Measurements from ENCODE around the gene DRGX.

DRGX gene

GRCh38 chr10:49395741-49396665 lies at the start of gene DRGX:
Gene DRGX, minus strand, starts transcription at chr10:49396089. Its CDS starts 649 bp downstream, at chr10:49395440.
- no peak for DNase-seq

GRCh38 chr10:49444349-49444748 lies 48.5 kb upstream of the DRGX start:
- DNase-seq: no peak

- DNase-seq: no peak
Measured at GRCh38 chr10:49442863-49443262, 47.0 kb upstream of the DRGX start.

- DNase-seq: no peak
Measured at GRCh38 chr10:49441488-49442476, 45.9 kb upstream of the DRGX start.

GRCh38 chr10:49435225-49435624 lies 39.3 kb upstream of the DRGX start:
- no peak for DNase-seq

- no peak for DNase-seq
Measured at GRCh38 chr10:49433069-49433468, 37.2 kb upstream of the DRGX start.

- no peak for DNase-seq
Measured at GRCh38 chr10:49431426-49431825, 35.5 kb upstream of the DRGX start.

GRCh38 chr10:49429458-49429857 lies 33.6 kb upstream of the DRGX start:
- DNase-seq: no peak

- no peak for DNase-seq
Measured at GRCh38 chr10:49426490-49427360, 30.8 kb upstream of the DRGX start.

GRCh38 chr10:49419005-49419404 lies 23.1 kb upstream of the DRGX start:
- no peak for DNase-seq

GRCh38 chr10:49418328-49418727 lies 22.4 kb upstream of the DRGX start:
- no peak for DNase-seq

- no peak for DNase-seq
Measured at GRCh38 chr10:49418053-49418326, 22.1 kb upstream of the DRGX start.

- no peak for DNase-seq
Measured at GRCh38 chr10:49417311-49418052, 21.6 kb upstream of the DRGX start.

- DNase-seq: no peak
Measured at GRCh38 chr10:49415846-49416245, 20.0 kb upstream of the DRGX start.

GRCh38 chr10:49415109-49415508 lies 19.2 kb upstream of the DRGX start:
- DNase-seq: no peak

GRCh38 chr10:49414496-49414895 lies 18.6 kb upstream of the DRGX start:
- DNase-seq: no peak

GRCh38 chr10:49412571-49412970 lies 16.7 kb upstream of the DRGX start:
- DNase-seq: no peak

- no peak for DNase-seq
Measured at GRCh38 chr10:49410365-49411074, 14.6 kb upstream of the DRGX start.

GRCh38 chr10:49409755-49410154 lies 13.9 kb upstream of the DRGX start:
- no peak for DNase-seq

- no peak for DNase-seq
Measured at GRCh38 chr10:49408519-49409306, 12.8 kb upstream of the DRGX start.

Measured in activated CD4-positive, alpha-beta T cell treated with anti-CD3 and anti-CD28 coated beads for 1 hour (primary cell).